ENCODE results near the gene ADARB1. TPM values are rescaled to one million over a fixed set of nuclear protein-coding genes. Genes with fewer than 3 reads are reported as not detected.

Gene ADARB1
- total and polyA plus RNA-seq, 2 of the 8 experiments (the other 6 are each of a cell fraction or from before 2014, with no cell fraction given): 4.7 to 14.9 TPM

GRCh38 chr21:45251635-45252447 is 177.5 kb downstream of the ADARB1 start:
- Histone ChIP-seq H3K23me2 (ENCODE audit: low read depth, low read length) (no peaks in the 10 kb centered on the region), H2BK5ac (ENCODE audit: low read depth, low read length) (no peak overlapping the region), H3K9me3 (ENCODE audit: insufficient read depth in 2 of 2, low read depth in 1 of 2, low read length in 1 of 2) (no peaks in the 10 kb centered on the region), H3K9ac (replicated peaks in 1 of 4; ENCODE audit: extremely low read depth in 1 of 4, low read depth in 3 of 4, low read length in 3 of 4) (no peak overlapping the region), H3K79me1 (ENCODE audit: low read depth, low read length) (no peaks in the 10 kb centered on the region), H2AK5ac (ENCODE audit: low read depth, low read length) (no peak overlapping the region), H2BK120ac (replicated peaks; ENCODE audit: low read depth, low read length) (no peak overlapping the region), H3K23ac (ENCODE audit: insufficient read length) (no peak overlapping the region), H3K36me3 (ENCODE audit: control insufficient read depth in 2 of 4, insufficient read depth in 4 of 4, low read length in 3 of 4) (no peaks in the 10 kb centered on the region), H2BK12ac (ENCODE audit: low read depth, low read length) (no peak overlapping the region; the same call in 1 of the 2 replicates), H4K8ac (ENCODE audit: extremely low read depth, insufficient read depth, low read length) (no peak overlapping the region; the same call in 1 of the 2 replicates), H2AFZ (ENCODE audit: low read length) (no peak overlapping the region), H3K4ac (replicated peaks; ENCODE audit: insufficient read length, low read depth, low read length) (no peak overlapping the region), H3K4me3 (ENCODE audit: extremely low read depth in 1 of 4, insufficient read depth in 2 of 4, low read depth in 3 of 4, low read length in 4 of 4) (no peak overlapping the region), H2BK15ac (ENCODE audit: low read length) (no peak overlapping the region), H4K91ac (replicated peaks; ENCODE audit: insufficient read length, low read length) (no peak overlapping the region), H4K5ac (ENCODE audit: insufficient read length, low read depth, low read length) (no peak overlapping the region), H3K56ac (replicated peaks; ENCODE audit: insufficient read length, low read depth, low read length) (no peak overlapping the region), H3K79me2 (ENCODE audit: control insufficient read depth in 1 of 2, insufficient read depth in 2 of 2, low read length in 2 of 2) (no peaks in the 10 kb centered on the region), H3K4me2 (ENCODE audit: insufficient read depth in 1 of 2, low read depth in 2 of 2, low read length in 2 of 2) (no peak overlapping the region), H3K18ac (ENCODE audit: extremely low read depth, low read length) (no peak overlapping the region), H3K14ac (ENCODE audit: insufficient read length) (no peak overlapping the region), H4K20me1 (replicated peaks in 1 of 2; ENCODE audit: control insufficient read depth in 1 of 2, insufficient read depth in 2 of 2, low read length in 2 of 2) (no peaks in the 10 kb centered on the region), H3K4me1 (replicated peaks in 1 of 4; ENCODE audit: control insufficient read depth in 3 of 4, insufficient read depth in 4 of 4, low read length in 3 of 4) (peaks cover 0 to 13% (median 7%) of the 10 kb centered on the region in 4 experiments; a peak in 5 of 7 replicates), H3K27ac (ENCODE audit: low read depth, low read length) (no peak overlapping the region), H3K27me3 (replicated peaks in 1 of 4; ENCODE audit: control insufficient read depth in 3 of 4, extremely low read depth in 1 of 4, insufficient read depth in 3 of 4, low read length in 3 of 4) (no peaks in the 10 kb centered on the region), H2BK20ac (ENCODE audit: low read length) (no peak overlapping the region)
- 94% methylated on average over 19 of the region's 28 CpGs; no CpG with 5 or more reads in 1 of the 2 experiments for WGBS, 2 experiments (ENCODE audit: extremely low coverage in 1 of 2, insufficient coverage in 1 of 2, insufficient read length in 1 of 2, insufficient replicate concordance in 2 of 2, low coverage in 1 of 2, low lambda C conversion rate in 2 of 2, missing lambda C conversion rate in 1 of 2)
- no peak for DNase-seq (ENCODE audit: low read depth in 1 of 2, low spot score in 2 of 2)
- ChIA-PET CTCF (ENCODE audit: partially characterized antibody) (interaction anchor here (0.8 kb wide), 1 partner anchor 57 kb away, joined by 3 read pairs; no protein-coding TSS in a partner anchor), POLR2A (ENCODE audit: partially characterized antibody) (no interaction called here)
- TF ChIP-seq ASH2L (IDR thresholded peaks at IDR 0.05; ENCODE audit: low read length) (no peak), CBX8 (IDR thresholded peaks at IDR 0.05; ENCODE audit: borderline replicate concordance, low read depth, low read length) (no peak), RXRA (IDR thresholded peaks at IDR 0.05; ENCODE audit: insufficient read depth, low read depth, low read length) (no peak), CTBP2 (IDR thresholded peaks at IDR 0.05; ENCODE audit: borderline replicate concordance, insufficient read depth, insufficient read length, low read length) (no peak), EGR1 (IDR thresholded peaks at IDR 0.05; ENCODE audit: borderline replicate concordance, low read depth, low read length) (no peak), SRF (IDR thresholded peaks at IDR 0.05; ENCODE audit: low read depth, low read length) (no peak), POLR2AphosphoS5 (IDR thresholded peaks at IDR 0.05; ENCODE audit: low read depth, low read length) (no peak)
- TF ChIP-seq, protein P1, sequence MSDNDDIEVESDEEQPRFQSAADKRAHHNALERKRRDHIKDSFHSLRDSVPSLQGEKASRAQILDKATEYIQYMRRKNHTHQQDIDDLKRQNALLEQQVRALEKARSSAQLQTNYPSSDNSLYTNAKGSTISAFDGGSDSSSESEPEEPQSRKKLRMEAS (IDR thresholded peaks at IDR 0.05): no peak
- no peak for FAIRE-seq

Measured in H1 (cell line).